HG02759 (cell line): ENCODE data around the gene CARMIL3.

Experiments
- ATAC-seq: cut with Tn5 transposase; IDR thresholded peaks from one replicate; pipeline ENCODE4 v1.9.1; 2021; ENCODE audit warnings: mild to moderate bottlenecking, moderate library complexity; ENCODE audit not compliant: unreplicated experiment

CARMIL3 gene

DNA sequence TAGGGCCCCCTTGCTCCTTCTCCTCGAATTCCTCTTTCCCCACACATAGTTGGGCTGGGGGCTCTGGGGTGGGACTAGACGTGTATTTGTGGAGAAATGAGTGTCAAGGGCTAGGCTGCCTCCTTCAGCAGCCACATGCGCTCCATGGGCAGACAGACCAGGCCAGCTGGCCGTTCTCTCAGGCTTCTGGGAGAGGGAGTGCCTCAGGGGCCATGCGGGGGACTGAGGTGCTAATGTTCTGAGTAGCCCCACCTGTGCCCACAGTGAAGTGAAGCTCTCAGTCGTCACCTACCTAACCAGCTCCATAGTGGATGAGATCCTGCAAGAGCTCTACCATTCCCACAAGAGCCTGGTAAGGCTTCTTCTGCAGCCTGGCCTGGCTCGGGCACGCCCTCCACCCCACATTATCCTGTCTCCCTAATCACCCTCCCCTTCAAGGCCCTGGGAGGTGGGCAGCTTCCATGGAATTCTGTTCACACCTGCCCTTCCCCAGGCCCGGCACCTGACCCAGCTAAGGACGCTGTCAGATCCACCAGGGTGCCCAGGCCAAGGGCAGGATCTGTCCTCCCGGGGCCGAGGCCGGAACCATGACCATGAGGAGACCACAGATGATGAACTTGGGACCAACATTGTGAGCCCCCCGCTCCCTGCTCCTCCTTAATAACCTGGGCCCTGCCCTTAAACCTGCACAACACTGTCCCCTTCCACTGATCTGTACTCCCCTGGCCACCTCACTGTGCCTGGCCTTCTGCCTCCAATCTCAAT is 10.6 kb downstream of the CARMIL3 start:
- no peak for ATAC-seq

DNA sequence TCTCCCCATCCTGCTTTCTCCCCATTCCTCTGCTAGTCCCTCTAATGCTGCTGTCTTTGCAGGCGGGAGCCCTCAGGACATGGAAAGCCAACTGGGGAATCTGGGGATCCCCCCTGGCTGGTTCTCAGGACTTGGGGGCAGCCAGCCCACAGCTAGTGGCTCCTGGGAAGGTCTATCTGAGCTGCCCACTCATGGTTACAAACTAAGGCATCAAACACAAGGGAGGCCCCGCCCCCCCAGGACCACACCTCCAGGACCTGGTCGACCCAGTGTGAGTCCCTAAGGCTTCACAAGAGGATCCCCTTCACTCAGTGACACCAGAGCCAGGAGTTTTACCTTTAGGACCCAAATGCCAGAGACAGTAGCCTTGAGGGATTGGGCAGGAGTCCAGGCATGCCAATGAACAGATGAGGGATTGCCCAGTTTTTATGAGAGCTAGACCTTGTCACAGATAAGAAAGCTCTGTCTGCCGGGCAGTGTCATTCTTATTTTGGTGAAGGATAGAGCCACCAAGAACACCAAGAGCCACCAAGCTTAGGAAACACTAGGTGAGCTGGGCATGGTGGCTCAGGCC is 11.5 kb downstream of the CARMIL3 start:
- ATAC-seq: no peak

DNA sequence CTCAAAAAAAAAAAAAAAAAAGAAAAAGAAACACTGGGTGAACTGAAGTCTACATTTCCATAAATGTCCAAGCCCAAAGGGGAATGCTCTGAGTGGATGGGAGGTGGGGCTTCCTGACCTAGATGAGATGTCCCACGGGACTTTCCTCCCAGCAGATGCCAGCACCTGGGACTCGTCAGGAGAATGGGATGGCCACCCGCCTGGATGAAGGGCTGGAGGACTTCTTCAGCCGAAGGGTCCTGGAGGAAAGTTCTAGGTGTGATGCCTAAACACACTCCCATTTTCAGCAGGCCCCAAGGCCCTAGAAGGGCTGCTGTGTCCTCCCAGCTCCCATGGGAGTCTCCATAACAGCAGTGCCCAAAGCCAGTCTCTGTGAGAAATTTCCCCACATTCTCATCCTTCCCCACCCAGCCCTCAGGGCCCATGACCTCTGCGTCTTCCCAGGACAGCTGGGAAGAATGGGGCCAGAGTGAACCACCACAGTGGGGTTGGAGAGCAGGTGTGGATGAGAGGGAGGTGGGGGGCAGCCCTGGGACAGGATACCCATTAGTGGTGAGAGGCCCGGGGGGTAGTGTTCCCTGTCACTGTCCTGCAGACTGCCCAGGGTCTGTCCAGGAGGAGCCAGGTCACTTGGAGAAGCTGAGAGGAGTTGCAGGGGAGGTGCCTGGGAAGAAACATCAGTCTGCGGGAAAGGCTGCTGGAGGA is 12.4 kb downstream of the CARMIL3 start:
- no peak for ATAC-seq

DNA sequence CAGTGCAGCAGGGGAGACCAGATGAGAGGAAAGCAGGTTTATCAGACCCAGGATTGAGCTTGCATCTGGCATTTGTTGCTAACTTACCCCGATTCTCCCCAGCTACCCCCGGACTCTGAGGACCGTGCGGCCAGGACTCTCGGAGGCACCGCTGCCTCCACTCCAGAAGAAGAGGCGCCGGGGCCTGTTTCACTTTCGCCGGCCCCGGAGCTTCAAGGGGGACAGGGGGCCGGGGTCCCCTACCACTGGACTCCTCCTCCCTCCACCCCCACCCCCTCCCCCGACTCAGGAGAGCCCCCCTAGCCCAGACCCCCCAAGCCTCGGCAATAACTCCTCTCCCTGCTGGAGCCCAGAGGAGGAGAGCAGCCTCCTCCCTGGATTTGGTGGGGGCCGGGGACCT is 13.0 kb downstream of the CARMIL3 start:
- no peak for ATAC-seq

DNA sequence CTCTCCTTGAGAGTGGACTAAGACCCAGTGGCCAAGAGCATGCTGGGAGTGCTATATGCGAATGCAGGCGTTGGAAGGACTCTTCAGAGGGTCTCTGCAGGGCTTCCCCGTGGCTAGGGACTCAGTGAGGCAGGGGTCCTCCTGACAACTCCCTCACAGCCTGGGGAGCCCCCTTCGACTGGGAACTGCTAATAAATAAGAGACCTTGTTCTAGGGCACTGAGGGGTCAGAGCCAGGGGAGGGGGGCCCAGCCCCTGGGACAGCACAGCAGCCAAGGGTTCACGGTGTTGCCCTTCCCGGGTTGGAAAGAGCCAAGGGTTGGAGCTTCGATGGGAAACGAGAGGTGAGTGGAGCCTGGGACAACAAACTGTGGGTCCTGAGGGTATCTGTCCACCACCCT is 13.6 kb downstream of the CARMIL3 start:
- no peak for ATAC-seq

DNA sequence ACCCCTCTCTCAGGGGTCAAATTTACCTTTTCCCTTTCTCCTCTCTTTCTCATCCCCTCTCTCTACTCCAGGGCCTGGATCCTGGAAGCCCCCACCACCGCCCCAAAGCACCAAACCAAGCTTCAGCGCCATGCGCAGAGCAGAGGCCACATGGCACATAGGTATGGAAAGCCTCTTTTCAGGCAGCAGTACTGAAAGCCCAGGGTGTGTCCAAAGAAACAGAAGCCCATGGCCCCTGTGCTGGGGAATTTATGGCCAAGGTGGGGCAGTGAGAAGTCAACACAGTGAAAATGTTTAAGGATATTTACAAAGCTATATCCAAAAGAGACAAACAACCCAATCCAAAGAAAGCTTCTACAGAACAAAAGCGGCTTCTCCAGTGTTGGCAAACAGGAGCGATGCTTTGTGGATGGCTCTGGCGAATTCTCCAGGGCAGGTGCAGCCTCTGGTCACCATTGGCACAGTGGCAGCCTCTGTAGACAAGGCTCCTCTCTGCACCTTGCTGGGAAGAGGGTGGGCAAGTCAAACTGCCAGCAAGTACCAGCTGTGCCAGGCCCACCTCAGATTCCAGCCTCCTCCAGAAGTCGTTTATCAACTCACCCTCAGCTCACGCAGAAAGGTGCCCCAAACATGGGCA is 14.8 kb downstream of the CARMIL3 start:
- no peak for ATAC-seq

DNA sequence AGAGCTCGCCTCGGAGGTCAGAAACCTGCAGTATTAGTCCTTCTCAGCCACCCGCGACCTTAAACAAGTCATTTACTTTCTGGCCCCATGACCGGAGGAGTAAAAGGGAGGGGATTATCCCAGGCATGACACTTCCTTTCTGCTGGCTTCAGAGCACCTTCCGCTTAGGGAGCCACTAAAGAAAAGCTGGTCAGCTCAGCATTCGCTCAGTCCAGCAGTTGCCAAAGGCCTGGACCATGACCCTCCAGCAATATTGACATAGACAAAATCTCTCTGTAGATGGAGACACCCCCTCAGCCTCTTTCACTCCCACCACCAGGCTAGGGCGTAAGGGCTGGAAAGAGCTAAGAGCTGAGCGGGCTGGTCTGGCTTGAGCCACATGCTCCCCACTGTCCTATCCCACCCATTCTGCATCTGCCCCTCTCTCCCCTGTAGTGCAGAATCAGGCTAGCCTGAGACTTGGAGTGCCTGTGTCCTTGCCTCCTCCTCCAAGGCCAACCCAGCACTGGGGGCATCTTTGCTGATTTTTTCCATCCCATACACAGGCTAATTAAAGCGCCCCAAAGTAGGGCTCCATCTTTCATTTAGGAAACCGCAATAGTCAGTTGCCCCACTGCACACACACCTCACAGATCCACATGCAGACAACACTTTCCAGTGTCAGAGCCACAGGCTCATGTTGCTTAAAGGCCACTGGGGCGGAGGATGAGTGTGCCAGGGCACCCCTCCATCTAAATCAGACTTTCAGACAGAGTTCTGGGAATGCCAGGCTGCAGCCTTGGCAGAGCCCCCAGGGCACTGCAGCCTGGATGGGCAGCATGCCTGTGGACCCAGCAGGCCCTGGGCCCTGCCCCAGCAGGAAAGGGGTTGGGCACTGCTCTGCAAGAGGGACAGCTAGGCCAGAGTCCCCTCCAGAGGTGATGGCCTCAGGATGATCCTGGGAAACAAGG is 15.6 kb downstream of the CARMIL3 start:
- ATAC-seq: no peak

DNA sequence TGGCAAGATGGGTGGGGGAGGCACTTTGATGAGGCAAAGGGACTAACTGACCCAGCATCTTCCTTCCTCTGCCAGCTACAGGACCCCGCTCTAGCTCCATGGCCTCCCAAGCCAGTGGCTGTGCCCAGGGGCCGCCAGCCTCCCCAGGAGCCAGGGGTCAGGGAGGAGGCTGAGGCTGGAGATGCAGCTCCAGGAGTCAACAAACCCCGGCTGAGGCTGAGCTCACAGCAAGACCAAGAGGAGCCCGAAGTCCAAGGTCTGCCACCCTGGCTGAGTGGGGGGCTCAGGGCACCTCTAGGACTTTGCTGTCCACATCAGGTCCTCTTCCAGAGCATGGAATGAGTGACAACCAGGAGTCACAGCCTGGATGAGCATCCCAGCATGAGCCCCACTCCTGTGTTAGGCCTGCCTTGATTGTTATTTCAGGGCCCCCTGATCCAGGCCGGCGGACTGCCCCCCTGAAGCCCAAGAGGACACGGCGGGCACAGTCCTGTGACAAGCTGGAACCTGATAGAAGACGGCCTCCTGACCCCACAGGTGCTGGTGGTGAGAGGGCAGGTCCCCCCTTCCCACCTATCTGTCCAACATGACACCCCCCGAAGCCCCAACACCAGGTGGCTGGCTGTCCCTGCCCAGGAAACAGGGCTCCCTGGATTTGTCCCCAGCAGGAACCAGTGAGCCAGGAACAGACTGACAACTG is 17.1 kb downstream of the CARMIL3 start:
- no peak for ATAC-seq

DNA sequence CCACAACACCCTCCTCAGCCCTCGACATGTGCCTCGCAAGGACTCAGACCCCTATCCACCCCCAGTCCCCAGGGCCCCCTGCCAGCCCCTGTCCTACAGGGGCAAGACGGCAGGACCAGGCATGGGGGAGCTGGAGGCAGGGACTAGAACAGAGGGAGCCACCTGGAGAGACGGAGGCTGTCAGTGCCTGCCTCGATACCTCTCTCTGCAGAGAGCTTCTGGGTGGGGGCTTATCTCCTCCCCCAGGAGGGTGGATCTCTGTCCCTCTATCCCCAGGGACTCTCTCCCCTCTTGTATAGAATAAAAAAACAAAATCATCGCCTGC is 17.6 kb downstream of the CARMIL3 start:
- no peak for ATAC-seq

DNA sequence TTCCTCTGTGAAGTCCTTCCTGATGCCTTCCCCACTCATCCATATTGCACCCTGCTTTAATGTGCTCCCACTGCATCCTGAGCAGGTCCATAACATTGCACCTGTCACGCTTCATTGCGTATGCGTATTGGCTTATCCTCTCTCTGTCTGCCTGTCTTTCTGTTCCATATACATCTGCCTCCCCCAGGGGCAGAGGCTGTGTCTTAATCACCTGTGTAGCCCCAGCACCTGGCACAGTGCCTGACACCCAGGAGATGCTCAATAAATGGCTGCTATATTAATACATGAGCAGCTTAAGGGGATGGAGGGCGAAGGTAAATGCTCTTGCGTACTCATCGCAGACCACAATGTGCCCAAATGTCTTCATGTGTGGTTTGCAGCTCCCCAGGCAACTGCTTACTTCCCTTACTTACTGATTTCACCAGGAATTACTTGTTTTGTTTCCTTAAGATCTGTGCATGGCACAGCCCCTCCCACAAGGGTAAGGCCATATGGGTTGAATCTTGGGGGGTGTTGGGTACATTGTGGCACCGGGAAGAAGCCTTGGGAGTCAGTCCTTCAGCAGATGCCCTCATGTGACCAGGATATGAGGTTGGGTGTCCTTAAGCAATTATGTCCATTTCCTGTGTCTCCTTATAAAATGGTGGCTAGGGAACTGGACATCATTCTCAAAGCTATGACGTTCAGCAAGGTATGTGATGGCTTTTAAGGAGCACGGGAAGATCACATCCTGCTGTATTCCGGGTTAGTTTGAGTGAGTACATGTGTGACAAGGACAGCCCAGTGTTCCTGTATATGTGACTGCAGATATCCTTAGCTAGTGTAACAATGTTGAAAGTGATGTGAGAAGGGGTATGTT is 18.7 kb downstream of the CARMIL3 start:
- ATAC-seq: no peak

DNA sequence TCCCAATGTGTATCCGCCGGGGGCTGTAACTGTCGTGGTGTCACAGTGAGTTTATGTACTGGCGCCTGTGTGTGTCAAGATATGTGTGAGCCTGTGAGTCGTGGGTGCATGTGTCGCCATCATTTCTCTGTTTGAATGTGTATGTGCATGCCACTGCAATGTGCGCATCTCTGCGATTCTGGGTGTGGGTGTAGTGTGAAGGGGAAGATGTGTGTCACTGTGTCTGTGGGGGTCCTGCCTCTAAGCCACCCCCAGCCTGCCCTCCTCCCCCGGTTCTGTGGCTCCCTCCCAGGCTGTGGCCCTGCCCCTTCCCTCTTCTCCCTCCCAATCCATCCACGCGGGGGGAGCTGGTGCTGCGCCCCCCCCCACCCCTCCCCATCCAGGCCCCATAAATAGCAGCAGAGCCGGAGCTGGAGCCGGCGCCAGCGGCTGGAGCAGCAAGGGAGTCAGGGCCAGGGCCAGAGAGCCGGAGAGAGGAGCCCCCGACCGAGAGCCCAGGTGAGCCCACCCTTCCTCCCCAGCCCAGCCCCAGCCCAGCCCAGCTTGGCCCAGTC is 19.4 kb downstream of the CARMIL3 start, which contains the start of gene CPNE6:
TSS of gene CPNE6 (plus strand) at position 419 of the 554 bp plus-strand sequence. CDS start 1,375 bp downstream, outside the sequence.
- no peak for ATAC-seq

DNA sequence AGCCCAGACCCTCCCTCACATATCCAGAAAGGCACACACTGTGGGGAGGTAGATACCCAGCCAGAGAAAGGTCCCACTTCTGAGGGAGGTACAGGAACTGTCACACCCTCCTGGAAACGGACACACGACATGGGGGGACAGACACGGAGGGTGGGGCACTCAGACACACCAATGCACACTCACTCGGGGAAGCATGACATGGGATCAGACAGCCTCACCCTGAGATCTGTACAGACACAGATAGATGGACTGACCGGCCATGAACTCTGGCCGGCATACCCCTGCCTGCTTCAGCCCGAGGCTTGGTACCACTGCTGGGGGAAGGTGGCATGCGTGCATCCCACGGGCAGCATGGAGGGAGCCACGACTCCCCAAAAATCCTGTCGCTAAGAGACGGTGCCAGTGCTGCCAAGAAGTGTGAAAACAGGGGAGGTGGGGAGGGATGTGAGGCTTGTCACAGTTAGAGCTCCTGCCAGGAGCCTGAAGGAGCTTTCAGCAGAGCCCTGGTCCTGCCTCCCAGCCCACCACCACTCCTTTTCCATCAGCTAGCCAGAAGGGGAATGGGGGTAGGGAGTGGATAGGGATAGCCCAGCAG is 20.1 kb downstream of the CARMIL3 start:
- ATAC-seq: no peak

DNA sequence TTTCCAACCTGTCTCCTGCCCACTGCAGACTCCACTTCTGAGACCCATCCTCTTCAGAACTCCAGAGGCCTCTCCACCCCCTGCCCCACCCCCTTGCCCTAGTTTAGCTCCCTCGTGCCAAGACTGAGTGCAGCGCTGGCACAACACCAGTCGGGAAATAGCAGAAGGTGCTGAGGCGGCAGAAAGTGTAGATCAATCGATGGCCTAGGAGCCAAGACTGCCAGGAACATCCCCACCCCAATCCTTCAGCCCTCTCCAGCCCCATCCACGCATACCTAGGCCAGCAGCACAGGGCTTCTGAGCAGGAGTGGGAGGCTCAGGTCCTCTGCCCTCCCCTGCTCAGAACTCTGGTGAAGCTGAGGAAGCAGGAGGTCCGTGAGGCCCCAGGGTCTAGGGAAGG is 20.6 kb downstream of the CARMIL3 start:
- no peak for ATAC-seq

DNA sequence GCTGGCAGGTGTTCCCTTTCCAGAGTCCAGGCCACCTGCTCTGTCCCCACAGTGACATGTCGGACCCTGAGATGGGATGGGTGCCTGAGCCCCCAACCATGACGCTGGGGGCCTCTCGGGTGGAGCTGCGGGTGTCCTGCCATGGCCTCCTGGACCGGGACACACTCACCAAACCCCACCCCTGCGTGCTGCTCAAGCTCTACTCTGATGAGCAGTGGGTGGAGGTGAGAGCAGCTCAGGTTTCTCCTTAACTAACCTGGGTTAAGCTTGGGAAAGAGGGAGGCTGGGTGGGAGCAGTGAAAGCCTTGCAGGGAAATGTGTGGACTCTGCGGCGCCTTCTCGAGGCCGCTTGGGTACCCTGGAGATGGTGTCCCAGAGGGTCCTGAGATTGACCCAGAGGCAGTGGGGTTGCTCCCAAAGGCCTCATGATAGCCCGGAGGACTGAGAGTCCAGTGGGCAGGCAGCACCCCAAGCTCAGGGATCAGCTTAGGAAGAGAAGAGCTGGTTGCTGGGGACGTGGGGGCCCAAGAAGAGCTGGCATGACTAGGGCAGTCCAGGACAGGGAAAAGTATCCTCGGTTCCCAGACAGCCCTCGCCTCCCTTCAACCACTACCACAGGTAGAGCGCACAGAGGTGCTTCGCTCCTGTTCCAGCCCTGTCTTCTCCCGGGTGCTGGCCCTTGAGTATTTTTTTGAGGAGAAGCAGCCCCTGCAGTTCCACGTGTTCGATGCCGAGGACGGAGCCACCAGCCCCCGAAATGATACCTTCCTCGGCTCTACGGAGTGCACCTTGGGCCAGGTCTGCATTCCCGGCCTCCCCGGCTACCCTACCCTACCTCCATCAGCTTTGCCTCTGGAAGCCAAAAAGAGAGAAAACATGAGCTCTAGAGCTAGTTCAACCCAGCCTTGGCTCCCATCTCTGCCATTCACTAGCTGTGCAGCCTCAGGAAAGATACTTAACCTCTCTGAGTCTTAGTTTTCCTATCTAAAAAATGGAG is 21.4 kb downstream of the CARMIL3 start:
- ATAC-seq: no peak

DNA sequence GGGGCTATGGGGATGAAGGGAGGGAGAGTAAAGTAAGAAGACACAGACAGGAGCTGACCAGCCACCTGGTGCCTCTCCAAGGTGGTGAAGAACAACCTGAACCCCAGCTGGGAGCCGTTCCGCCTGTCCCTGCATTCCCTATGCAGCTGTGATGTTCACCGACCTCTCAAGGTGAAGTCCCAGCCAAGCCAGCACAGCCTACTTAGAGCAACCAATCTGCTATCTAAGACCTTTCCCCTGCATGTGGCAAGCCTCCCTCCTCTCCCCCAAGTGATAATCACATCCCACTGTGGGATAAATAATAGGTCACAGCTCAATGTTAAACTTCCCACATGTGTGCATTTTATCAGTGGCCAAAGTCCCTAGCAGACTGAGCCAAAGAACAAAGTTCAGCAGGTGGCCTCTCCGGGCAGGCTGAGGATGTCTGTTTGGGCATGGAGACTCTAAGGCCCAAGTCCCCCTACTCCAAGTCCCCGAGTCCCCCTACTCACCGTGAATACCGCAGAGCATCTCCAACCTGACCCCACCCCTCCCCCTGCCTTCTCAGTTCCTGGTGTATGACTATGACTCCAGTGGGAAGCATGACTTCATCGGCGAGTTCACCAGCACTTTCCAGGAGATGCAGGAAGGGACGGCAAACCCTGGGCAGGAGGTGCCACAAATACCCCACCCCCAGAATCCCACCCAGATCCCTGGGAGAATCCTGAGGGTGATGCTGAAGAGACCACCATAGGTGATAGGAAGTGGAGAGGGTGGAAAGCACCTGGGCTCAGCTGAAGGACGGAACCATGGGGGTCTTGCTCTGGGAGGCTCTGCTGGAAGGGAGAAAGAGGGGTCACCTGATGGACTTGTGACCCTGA is 23.0 kb downstream of the CARMIL3 start:
- ATAC-seq: no peak
